HG03521 (cell line): ENCODE data around the gene NR5A2.
"Not testable (repeated sequence)": the region's sequence is repeated elsewhere in the genome, so short reads cannot be mapped to it uniquely, and the experiment has no call there.

Source experiments
- ATAC-seq: cut with Tn5 transposase; IDR thresholded peaks from one replicate; pipeline ENCODE4 v1.9.1; 2021; ENCODE audit warnings: mild to moderate bottlenecking, moderate library complexity; ENCODE audit not compliant: unreplicated experiment

The NR5A2 gene

GRCh38 chr1:200187332-200187731 lies 159.8 kb downstream of the NR5A2 start:
- ATAC-seq = not testable (repeated sequence)

DNA sequence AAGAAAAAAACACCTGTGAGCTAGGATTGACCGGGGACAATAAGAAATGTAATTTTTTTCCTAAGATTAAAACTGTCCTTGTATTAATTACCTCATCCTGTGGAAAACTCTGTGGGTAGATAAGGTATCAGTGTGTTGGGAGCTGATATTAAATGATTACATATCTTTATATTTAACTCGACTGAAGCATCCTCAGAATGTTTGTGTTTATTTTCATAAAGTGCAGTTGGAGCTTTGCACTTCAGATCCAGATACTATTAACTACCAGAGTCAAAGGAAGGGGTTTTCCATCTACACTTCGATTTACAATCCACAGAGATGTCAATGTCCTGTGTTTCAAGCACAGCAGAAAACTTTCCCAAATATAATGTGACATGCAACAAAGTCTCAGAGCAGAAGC lies 164.5 kb downstream of the NR5A2 start:
- no peak for ATAC-seq

DNA sequence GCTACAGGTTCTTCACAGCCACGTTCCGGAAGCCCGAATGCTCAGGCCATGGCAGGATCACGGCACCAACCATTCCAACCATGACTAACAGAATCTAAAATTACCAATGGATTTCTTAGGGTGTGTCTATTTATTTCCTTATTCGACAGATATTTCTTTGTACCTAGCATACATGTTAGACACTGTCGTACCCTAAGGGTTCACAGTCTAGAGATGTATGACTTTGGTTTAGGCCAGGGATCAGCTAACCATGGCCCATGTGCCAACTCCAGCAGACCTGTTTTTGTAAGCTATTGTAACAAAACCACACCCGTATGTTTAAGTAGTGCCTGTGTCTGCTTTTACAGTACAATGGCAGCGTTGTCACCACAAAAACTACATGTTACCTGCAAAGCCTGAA lies 167.0 kb downstream of the NR5A2 start:
- ATAC-seq = no peak

DNA sequence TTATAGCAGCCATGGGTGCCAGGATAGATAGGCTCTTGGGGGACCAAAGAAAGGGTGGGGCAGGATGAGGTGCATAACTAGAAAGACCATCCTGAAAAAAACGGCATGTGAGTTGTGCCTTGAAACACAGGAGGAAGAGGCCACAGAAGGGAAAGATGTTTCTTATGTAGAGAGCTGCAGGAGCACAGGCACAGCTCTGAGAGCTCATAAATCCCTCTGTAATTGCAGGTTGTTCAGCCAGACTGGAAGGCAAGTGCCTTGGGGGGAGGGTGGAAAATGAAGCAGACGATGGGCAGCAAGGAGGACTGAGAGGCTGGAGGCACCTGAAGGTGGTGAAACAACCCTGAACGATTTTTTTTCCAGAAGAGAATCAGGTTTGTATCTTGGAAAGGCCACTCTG lies 170.7 kb downstream of the NR5A2 start:
- no peak for ATAC-seq

GRCh38 chr1:200205216-200205995 lies 177.9 kb downstream of the NR5A2 start:
- no peak for ATAC-seq

DNA sequence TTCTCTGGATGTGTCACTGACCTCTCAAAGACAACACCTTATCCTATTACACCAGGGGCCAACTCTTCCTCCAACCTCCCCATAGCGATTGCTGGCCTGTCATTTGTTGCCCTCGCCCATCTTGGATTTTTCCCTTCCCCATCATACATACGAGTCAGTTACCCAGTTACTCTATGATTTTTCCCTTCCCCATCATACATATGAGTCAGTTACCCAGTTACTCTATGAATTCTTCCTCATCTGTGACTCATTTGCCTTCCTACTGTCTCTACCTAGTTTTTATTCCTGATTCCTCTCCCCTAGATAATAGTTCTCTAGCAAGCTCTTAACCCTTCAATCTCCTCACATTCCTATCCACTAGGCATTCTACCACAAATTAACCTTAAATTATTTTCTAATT lies 178.8 kb downstream of the NR5A2 start:
- no peak for ATAC-seq

- ATAC-seq = no peak
Observed at GRCh38 chr1:200206761-200207160, 179.3 kb downstream of the NR5A2 start.

DNA sequence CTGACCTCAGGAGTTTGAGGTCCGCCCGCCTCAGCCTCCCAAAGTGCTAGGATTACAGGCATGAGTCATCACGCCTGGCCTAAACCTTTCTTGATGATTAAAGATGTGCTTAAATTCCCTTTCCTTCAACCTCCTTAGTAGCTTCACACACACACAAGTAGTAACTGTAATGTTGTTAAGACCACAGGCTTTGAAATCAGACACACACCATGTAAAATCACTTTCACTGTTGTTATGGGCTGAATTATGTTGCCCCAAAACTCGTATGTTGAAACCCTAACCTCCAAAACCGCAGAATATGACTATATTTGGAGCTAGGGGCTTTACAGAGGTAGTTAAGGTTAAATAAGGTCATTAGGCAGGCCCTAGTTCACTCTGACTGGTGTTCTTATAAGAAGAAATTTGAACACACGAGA lies 180.2 kb downstream of the NR5A2 start:
- peak; percentile 88 for ATAC-seq

DNA sequence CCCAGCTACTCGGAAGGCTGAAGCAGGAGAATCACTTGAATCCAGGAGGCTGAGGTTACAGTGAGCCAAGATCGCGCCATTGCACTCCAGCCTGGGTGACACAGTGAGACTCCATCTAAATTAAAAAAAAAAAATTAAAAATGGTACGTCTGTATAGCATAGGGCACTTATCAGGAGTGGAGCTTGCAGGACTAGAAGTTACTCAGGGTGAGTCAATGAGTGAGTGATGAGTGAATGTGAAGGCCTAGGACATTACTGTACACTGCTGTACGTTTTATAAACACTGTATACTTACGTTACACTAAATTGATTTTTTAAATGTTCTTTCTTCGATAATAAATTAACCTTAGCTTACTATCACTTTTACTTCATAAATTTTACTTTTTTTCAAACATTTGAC lies 183.6 kb downstream of the NR5A2 start:
- no peak for ATAC-seq

DNA sequence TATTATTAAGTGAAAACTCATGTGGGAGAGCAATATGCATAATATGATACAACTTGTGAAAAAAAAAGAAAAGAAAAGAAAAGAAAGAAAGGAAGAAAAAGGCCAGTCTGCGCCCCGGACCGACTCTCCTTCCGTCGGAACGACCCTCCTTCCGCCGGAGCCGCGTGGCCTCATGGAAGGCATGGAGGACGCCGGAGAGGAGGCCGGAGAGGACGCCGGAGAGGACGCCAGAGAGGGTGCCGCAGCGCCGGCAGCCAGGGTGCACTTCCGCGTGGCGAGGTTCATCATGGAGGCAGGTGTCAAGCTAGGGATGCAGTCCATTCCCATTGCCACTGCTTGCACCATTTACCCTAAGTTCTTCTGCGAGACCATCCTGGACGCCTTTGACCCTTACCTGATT lies 185.9 kb downstream of the NR5A2 start:
- no peak for ATAC-seq

- ATAC-seq = no peak
Observed at GRCh38 chr1:200213921-200214320, 186.4 kb downstream of the NR5A2 start.

GRCh38 chr1:200215350-200215749 lies 187.8 kb downstream of the NR5A2 start:
- ATAC-seq = no peak

DNA sequence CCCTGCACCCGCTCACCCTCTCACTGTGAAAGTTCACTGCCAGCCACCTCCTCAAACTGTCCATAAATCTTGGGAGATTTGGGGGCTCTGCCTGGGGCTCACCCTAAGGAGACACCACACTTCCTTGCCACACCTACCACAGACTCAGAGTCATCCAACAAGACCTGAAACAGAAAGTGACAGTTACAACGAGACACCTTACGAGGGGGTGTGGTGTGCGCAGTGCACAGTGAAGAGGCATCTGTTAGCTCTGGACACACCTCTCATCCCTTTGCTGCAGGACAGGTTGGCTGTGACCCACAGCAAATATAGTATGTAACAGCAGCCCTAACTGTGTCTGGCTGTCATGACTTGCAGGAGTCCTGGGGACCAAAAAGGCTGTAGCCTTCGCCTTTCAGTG lies 190.2 kb downstream of the NR5A2 start:
- ATAC-seq = peak; percentile 65

- ATAC-seq = no peak
Observed at GRCh38 chr1:200221614-200222282, 194.2 kb downstream of the NR5A2 start.

DNA sequence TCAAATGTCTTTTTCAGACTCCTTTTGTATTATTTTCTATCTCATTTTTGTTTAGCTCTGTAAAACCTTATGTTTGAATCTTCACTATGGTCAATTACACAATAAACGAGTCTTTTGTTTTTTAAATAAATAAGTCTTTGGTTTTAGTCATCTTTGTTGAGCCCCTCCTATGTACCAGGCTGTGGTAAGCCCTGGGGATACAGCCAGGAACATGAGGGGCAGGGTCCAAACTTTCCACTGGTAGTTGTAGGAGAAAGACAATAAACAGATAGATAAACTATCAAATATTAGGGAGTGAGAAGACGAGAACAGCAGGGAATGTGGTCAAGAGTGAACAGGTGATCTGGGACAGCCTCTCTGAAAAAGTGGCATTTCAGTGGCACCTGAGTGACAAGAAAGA lies 195.7 kb downstream of the NR5A2 start:
- no peak for ATAC-seq

GRCh38 chr1:200223613-200224012 lies 196.1 kb downstream of the NR5A2 start:
- no peak for ATAC-seq

DNA sequence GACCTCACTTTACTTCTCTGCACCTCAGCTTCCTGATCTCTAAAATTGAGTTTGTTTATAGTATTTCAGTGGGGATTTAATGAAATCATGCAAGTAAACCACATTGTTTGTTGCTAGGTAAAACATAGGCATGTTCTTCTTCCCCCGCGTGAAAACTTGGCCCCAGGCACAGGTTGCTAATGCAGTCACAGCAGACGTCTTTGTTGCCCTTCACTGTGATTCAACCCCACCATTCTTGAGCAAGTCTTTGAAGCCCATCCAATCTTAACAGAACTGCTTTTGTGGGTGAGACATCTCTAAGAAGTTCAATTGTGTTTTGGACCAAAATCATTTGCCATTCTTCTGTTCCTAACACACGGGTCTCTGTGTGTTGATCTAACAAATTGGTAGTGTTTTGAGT lies 196.8 kb downstream of the NR5A2 start:
- ATAC-seq = no peak

DNA sequence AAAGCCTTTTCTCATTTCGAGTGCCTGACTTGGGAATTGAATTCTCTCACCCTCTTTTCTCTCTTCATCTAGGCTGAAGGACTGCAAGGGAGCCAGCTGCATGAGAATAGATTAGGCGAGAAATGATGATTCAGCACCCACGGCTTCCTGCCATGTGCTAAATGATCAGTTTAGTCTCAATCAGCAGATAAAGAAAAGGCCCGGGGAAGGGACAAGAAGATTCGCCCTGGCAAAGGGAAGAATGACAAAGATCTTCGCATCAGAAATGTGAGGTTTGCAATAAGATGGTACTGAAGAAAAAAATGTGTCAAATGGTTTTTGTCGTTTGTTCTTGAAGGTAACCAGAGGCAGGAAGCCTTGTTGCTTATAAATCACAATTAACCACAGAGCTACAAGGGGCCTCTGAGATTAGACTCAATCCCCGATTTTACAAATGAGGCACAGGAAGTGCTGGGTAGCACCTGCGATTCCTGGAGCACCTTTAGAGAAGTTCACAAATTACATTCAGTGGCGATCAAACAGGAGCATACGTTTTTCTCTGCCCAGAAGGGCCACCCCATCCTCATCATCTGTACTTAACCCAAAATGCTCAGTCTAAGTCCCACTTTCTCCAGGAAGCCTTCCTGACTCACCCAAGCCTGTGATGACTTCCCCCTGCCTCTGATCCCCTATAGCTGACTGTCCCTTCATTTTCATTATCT lies 198.9 kb downstream of the NR5A2 start:
- no peak for ATAC-seq

- no peak for ATAC-seq
Observed at GRCh38 chr1:200226969-200227303, 199.4 kb downstream of the NR5A2 start.
